ENCODE data around the gene RALGAPA1.
"Not testable (repeated sequence)": the region's sequence is repeated elsewhere in the genome, so short reads cannot be mapped to it uniquely, and the experiment has no call there.

The RALGAPA1 gene

GRCh38 chr14:35626947-35627346 lies 182.1 kb downstream of the RALGAPA1 start:
- not testable (repeated sequence) for DNase-seq (ENCODE audit: low read depth)

DNA sequence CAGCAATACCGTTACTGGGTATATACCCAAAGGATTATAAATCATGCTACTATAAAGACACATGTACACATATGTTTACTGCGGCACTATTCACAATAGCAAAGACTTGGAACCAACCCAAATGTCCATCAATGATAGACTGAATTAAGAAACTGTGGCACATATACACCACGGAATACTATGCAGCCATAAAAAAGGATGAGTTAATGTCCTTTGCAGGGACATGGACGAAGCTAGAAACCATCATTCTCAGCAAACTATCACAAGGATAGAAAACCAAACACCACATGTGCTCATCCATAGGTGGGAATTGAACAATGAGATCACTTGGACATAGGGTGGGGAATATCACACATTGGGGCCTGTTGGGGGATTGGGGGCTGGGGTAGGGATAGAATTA lies 187.1 kb downstream of the RALGAPA1 start:
- not testable (repeated sequence) for DNase-seq (ENCODE audit: low read depth)

DNA sequence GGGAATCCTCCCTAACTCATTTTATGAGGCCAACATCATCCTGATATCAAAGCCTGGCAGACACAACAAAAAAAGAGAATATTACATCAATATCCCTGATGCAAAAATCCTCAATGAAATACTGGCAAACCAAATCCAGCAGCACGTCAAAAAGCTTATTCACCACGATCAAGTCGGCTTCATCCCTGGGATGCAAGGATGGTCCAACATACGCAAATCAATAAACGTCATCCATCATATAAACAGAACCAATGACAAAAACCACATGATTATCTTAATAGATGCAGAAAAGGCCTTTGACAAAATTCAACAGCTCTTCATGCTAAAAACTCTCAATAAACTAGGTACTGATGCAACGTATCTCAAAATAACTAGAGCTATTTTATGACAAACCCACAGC lies 189.1 kb downstream of the RALGAPA1 start:
- DNase-seq (ENCODE audit: low read depth) = not testable (repeated sequence)

- not testable (repeated sequence) for DNase-seq (ENCODE audit: low read depth)
These were observed 189.6 kb downstream of the RALGAPA1 start for GRCh38 chr14:35619461-35619860.

DNA sequence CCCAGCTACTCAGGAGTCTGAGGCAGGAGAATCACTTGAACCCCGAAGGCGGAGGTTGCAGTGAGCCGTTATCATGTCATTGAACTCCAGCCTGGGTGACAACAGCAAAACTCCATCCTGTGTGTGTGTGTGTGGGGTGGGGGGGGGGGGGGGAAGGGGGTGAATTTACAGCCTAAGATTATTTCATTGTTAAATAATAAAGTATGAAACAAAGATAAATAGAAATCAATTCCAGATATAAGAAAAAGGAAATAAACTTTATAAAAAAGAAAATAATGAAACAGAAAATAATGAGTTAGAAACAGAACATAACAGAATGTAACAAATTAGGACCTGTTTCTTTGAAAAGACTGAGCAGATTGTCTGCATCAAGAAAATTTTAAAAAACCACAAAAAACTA lies 191.6 kb downstream of the RALGAPA1 start:
- no peak for DNase-seq (ENCODE audit: low read depth)

DNA sequence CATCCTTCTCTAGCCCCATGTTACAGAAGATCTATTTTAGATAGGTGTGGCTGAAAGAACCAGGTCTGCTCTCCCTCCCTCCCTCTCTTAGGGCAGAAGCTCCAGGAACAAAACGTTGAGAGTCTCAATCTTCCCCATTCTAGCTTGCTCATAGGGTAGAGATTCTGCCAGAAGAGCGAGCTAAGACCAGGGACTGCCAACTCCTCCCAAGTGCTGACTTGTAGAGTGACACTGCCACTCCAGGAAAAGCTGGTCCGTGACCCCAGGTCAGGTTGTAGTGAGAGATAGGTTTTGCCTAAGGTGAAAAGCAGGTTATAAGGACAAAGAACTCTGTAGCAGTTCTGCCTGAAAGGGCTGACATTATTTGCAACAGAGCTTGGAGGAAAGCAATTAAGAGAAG lies 201.7 kb downstream of the RALGAPA1 start:
- no peak for DNase-seq (ENCODE audit: low read depth)

- DNase-seq (ENCODE audit: low read depth) = no peak
These were observed 208.8 kb downstream of the RALGAPA1 start for GRCh38 chr14:35600253-35600652.

- DNase-seq (ENCODE audit: low read depth) = no peak
These were observed 214.5 kb downstream of the RALGAPA1 start for GRCh38 chr14:35594616-35595015.

GRCh38 chr14:35587373-35587772 lies 221.7 kb downstream of the RALGAPA1 start:
- not testable (repeated sequence) for DNase-seq (ENCODE audit: low read depth)

DNA sequence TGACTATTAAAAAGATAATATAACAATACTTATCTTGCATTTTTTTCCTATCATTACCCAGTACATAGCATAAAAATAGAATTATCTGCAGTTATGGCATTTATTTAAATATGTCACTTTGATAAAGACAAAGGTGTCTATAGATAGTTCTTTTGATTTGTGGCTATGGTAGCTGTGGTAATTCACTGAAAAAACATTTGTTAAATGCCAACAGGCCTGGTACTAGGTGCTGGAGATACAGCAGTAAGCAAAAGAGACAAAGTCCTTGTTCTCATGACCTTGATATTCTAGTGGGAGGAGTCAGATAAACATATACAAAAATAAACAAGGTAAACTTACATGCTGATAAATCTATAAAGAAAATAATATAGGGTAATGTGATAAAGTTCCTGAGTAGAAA lies 230.5 kb downstream of the RALGAPA1 start:
- no peak for DNase-seq (ENCODE audit: low read depth)

- DNase-seq (ENCODE audit: low read depth) = no peak
These were observed 231.0 kb downstream of the RALGAPA1 start for GRCh38 chr14:35578135-35578534.

DNA sequence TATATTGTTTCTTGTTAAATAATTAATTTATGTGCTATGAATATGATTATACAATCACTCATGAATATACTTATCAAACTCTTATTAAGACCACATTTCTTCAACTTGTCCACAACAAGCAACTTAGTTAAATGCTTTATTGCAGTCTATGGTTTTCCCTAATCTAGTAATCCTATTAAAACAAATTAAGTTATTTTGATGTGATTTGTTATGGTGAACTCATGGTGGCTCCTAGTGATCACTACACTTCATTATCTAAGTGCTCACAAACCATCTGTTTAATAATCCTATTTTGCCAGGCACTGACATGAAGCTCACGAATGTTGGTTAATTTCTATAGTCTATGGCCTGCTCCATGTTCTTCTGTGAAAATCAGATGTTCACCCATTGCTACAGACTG lies 232.2 kb downstream of the RALGAPA1 start:
- no peak for DNase-seq (ENCODE audit: low read depth)

DNA sequence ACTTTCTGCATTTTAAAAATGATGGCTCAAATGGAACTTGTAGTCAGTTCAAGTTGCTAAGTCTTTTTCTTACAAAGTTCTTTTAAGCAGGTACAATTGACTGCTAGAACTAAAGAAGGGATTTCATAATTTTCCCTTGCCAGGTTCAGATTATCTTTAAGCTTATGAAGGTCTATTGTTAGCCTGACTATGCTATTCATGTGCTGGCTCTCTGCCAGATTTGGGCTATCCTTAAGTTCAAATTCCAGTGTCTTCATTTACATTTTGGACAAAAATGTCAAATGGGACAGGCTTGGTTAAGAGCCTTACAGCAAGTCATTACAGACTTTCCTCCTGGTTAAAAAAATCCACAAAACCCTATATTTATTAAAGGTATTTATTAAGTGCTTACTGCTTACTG lies 232.8 kb downstream of the RALGAPA1 start:
- no peak for DNase-seq (ENCODE audit: low read depth)

GRCh38 chr14:35573911-35574310 lies 235.2 kb downstream of the RALGAPA1 start:
- no peak for DNase-seq (ENCODE audit: low read depth)

DNA sequence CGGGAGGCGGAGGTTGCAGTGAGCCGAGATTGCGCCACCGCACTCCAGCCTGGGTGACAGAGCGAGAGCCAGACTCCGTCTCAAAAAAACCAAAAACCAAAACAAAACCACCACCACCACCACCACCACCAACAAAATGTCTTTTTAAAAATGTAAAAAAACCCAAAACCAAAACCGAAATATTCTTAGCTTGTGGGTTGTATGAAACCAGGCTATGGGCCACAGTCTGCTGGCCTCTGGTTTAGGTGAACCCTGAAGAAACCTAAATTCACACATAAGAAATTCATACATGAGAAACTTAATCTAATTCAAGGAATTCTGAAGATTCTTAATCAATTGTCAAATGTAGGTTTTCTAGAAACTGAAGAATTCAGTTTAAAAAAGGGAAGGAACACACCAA lies 237.5 kb downstream of the RALGAPA1 start:
- DNase-seq (ENCODE audit: low read depth) = no peak

DNA sequence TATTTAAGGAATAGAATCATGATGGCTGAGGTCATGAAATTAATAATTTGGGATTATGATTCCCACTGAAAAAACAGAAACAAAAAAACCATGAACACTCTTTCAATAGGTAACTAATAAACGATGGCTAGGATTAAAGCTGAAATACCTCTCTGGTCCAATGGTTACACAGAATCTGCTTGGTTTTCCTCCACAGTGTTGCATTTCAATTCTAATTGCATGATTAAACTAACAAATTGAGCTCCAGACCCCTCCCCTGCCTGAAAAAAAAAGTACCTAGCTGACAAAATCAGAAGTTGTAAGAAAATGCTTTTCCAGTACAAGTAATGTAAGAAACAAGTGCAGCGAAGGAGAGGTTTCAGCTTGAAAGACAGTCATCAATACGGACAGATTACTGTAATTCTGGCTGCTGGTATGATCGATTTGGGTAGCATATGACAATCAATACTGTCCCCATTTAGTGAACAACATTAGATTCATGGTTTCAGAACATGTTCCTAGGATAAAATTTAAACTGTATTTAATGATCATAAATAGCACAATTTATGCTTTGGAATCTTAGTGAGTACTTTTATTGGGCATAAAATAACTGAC lies 243.1 kb downstream of the RALGAPA1 start:
- no peak for DNase-seq (ENCODE audit: low read depth)

GRCh38 chr14:35558680-35559079 lies 250.4 kb downstream of the RALGAPA1 start:
- no peak for DNase-seq (ENCODE audit: low read depth)

DNA sequence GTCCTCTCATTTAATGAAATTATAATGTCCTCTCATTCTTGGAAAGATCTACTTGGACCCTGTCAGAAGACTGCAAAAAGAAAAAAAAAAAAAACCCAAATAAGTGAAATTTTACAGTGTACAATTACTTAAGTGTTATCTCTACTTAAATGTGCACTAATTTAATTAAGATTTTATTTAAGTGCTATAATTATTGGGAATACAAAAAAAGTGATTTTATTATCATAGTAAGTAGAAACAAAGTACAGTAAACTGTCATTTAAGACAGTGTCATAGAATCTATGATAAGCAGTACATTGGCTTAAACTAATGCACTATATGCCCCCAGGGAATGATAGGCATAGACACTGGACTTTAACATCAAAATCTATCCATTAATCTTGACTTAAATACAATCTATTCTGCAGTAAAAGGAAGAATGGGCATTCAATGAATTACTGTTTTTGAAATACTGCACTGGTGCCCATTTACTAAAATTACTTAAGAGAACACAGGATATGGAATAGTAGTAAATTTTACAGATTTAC lies 251.8 kb downstream of the RALGAPA1 start:
- no peak for DNase-seq (ENCODE audit: low read depth)

DNA sequence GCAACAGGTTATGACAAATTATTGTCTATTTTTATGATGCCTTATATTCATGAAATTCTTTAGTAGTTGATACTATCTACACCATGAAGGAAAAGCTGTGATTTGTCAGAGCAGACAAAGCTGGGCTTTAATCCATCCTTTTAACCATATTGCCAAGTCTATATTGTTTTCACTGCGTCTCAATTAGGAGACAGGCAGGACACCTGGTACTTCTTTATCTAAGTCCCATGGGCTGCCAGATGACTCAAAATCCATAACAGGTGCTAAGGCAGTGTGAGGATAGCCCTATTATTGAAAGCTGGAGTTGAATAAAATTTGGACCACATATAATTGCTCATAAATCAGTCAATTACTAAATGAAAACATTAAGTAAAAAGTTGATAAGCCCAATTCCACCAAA lies 252.5 kb downstream of the RALGAPA1 start:
- DNase-seq (ENCODE audit: low read depth) = no peak

- DNase-seq (ENCODE audit: low read depth) = no peak
These were observed 255.3 kb downstream of the RALGAPA1 start for GRCh38 chr14:35553808-35554207.

DNA sequence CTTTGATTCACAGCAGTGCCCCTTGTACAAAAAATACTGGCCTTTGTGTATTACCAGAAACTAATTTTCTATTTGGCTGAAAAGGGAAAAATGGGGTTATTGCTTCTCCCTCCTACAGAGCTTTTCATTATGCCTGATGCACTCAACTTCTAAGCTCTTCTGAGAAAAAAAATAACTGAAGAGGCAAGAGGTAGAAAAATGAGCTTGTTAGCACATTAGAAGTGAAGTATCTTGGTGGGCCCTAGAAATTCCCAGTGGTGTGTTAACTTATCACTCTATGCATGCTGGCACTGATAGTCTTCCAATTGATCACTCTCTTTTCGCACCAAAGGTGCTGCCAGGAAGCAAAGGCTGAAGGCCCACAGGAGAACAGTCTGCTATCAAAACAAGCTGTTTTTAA lies 258.0 kb downstream of the RALGAPA1 start:
- no peak for DNase-seq (ENCODE audit: low read depth)

DNA sequence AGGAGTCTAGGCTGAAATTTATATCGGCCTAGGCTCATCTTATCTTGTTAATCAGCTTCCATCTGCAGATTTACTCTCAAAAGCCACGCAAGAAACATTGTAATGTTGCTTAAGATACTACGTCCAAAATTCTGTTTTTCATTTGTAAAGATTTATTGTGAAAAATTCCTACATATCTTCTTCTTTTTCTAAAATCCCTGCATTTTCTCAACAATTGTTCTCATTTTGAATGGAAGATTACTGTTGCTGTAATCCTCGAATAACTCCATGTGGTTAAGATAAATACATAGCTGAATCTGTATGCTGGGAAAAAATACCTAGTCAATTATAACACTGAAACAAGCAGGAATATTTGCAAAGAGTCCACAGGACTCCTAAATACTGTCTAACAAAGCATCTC lies 259.5 kb downstream of the RALGAPA1 start:
- DNase-seq (ENCODE audit: low read depth) = no peak

- DNase-seq (ENCODE audit: low read depth) = no peak
These were observed 266.1 kb downstream of the RALGAPA1 start for GRCh38 chr14:35543006-35543405.

- DNase-seq (ENCODE audit: low read depth) = no peak
These were observed 269.1 kb downstream of the RALGAPA1 start for GRCh38 chr14:35539969-35540368.
